Activated T-helper 1 cell treated with anti-CD3 and anti-CD28 coated beads, Interleukin-2, amount 50 U/mL, for 16 hours (primary cell): ENCODE results near the gene SLC6A2.
"Not testable (repeated sequence)": the region's sequence is repeated elsewhere in the genome, so short reads cannot be mapped to it uniquely, and the experiment has no call there.

ENCODE experiments used
- DNase-seq, 2 donors: peaks; one replicate each; pipeline ENCODE4 v3.0.0-alpha.2; 2020; ENCODE audit warnings: low read depth in 1 of 2, low spot score in 1 of 2

Gene SLC6A2

GRCh38 chr16:55655897-55656681, at the start of gene SLC6A2:
Gene SLC6A2 (plus strand): TSS chr16:55655988. CDS start chr16:55656695, 707 bp downstream.
- DNase-seq: no peak

DNA sequence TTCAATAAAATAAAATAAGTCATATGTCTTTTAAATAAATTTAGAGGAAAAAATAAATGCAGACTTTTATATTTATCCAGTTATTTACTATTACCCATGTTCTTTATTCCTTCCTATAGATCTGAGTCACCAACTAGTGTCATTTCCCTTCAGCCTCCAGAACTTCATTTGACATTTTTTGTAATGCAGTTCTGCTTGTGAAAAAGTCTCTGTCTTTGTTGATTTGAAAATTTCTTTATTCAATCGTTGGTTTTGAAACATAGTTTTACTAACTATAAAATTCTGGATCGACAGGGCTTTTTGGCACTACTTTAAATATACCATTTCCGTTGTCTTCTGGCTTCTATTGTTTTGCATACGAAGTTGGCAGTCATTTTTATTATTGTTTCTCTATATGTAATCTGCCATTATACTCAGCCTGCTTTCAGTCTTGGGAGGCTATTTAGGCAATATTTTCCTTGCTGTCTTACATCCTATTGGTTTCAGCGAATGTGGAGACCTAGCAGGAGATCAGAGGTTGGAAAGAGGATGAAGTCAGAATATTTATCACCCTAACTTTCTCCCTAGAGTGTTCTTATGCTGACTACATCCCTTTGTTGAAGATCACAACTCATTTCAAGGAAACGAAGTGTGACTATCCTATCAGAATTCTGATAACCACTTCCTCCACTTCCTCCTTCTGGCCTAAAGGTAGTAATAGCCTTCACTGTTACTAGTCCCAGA, 42.0 kb upstream of the SLC6A2 start:
- DNase-seq: no peak

DNA sequence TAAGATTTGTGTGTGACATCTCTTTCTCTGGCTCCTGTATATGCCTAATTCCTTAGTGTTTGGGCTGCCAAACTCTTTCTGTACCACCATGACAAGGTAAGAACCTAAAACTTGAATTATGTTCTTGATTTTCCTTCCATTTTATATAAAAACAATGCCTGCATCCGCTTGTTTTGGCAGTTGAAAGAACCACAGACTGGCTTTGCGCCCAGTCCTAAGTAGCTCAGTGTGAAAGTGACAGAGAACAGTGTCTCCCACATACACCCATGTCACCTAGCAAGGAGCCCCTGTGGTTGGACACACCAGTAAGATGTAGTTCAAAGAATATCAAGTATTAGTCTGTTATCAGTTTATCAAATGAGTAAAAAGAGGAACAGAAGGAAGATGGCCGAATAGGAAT, 40.7 kb upstream of the SLC6A2 start:
- DNase-seq: no peak

GRCh38 chr16:55615670-55616069, 40.1 kb upstream of the SLC6A2 start:
- DNase-seq: not testable (repeated sequence)

GRCh38 chr16:55621771-55622170, 34.0 kb upstream of the SLC6A2 start:
- no peak for DNase-seq

- DNase-seq: no peak
These were observed 33.5 kb upstream of the SLC6A2 start for GRCh38 chr16:55622272-55622671.

GRCh38 chr16:55622930-55623561, 32.7 kb upstream of the SLC6A2 start:
- no peak for DNase-seq

DNA sequence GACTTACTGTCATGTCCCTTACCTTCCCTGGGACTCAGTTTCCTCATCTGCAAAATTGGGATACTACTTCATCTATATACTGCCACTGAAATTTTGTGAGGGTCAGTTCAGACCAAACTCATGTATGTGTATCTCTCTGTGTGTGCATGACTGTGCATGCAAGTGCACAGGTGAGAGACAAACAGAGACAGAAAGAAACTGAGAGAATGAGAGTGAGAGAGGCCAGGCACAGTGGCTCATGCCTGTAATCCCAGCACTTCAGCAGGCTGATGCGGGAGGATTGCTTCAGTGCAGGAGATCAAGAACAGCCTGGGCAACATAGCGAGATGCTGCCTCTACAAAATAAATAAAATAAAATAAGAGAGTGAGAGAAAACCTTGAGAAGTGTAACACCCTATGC, 32.1 kb upstream of the SLC6A2 start:
- no peak for DNase-seq

DNA sequence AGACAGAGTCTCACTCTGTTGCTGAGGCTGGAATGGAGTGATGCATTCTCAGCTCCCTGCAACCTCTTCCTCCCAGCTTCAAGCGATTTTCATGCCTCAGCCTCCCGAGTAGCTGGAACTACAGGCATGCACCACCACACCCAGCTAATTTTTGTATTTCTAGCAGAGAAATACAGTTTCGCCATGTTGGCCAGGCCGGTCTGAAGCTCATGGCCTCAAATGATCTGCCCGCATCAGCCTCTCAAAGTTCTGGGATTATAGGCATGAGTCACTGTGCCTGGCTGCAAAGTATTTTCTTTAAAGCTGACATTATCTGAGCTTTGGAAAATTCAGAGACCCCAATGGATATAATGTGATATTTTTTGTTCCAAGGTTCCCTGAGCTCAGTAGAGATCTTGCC, 31.1 kb upstream of the SLC6A2 start:
- no peak for DNase-seq

DNA sequence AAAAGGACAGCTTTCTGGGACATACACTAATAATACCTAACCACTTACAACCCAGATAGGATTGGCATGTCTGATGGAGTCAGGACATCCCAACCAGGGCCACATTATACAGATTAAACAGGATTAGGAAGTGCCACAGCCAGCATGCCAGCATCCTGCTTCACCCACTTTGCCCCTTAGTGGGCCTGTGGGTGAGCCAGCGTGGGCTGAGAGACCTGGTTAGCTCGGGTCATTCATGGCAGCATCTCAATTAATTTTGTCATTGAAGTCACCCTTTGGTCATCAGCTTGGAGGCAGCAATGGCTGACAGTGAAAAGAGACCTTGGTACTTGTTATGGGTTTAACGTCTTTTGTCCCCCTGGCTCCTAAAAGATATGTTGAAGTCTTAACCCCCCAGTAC, 29.9 kb upstream of the SLC6A2 start:
- no peak for DNase-seq

- no peak for DNase-seq
These were observed 27.4 kb upstream of the SLC6A2 start for GRCh38 chr16:55628306-55628968.

DNA sequence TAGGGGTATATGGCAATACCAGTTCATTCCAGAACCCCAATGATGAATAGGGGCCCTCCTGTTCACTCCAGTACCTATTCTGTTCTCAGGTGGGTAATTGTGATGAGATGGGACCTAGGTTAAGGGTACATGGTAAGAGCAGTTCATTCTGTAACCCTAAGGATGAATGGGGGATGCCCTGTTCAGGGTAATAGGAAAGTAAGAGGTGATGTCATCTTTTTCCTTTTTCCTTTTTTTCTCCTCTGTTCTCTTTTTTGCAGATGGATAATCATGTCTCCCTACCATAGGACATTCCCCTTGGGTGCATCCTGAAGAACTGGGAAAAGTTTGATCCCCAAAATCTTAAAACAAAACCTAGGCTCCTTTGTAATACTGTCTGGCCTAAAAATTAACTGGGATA, 25.0 kb upstream of the SLC6A2 start:
- DNase-seq: no peak

DNA sequence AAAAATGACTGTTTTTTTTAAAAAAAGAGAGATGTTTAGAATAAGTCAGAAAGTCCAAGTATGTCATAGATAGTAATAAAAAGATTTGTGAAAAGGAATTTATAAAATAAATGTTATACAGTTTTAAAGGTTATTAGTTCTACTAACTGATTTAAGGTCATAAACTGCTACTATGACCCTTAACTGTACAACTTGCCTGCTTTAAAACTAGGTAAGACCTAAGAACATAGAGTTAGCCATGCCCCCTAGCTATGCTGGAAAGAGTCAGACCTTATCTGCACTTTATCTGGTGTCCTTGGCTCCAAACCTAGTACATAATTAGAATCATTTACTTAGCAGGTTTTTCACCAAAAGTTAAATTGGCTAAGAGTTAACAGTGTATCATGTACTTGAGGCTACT, 23.5 kb upstream of the SLC6A2 start:
- no peak for DNase-seq

DNA sequence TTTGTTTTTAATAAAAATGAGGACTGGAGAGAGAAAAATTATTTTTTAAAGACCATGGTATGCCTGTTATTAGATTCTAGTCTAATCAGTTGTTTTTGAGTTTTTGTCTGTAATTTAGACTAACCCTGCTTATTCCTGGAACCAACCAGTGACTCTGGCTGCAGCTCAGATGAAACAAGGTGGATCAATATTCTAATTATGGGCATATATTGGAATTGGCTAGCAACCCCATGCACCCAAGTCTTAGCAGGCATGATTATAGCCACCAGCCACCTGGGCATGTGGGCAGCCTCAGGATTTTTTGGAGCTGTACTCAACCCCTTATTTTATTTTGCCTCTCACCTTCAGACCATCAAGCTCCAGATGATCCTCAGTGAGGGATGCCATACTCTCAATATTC, 21.6 kb upstream of the SLC6A2 start:
- DNase-seq: no peak

DNA sequence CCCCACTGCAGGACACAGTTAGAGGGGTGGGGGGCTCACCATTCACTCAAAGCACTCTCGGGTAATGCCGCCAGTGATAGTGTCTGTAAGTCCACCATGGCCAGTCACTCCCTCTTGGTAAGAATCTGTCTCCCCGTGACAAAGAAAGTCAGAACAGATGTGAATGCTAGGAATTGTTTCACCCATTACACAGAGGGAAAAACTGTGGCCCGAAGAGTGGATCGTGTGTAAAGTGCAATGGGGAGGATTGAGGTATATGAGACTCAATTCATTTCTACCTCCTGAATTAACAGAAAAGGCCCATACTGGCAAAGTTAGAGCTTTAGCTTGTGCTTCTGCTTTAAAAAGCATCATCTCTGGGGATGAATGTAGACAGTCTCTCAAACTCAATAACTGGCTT, 17.5 kb upstream of the SLC6A2 start:
- DNase-seq: no peak

- DNase-seq: no peak
These were observed 15.0 kb upstream of the SLC6A2 start for GRCh38 chr16:55640701-55641327.

- DNase-seq: no peak
These were observed 14.2 kb upstream of the SLC6A2 start for GRCh38 chr16:55641430-55642056.

GRCh38 chr16:55642611-55643010, 13.2 kb upstream of the SLC6A2 start:
- no peak for DNase-seq

GRCh38 chr16:55643161-55643970, 12.4 kb upstream of the SLC6A2 start:
- no peak for DNase-seq

GRCh38 chr16:55645986-55646385, 9.8 kb upstream of the SLC6A2 start:
- DNase-seq: no peak
